H1 (cell line): Measurements from ENCODE around the gene POU2AF3. TPM values are rescaled to one million over a fixed set of nuclear protein-coding genes. Genes with fewer than 3 reads are reported as not detected.

ENCODE experiments used
- CTCF ChIA-PET: fragments of 300-600 bp; sonication (Branson Sonifier 250); formaldehyde crosslinking; loops from one replicate; lab custom pipeline; 2021; ENCODE audit not compliant: partially characterized antibody; lab: Charles Lee
- POLR2A ChIA-PET: fragments of 300-600 bp; sonication (Branson Sonifier 250); formaldehyde crosslinking; loops from one replicate; lab custom pipeline; 2021; ENCODE audit warnings: inconsistent platforms; ENCODE audit not compliant: partially characterized antibody; lab: Charles Lee
- DNase-seq, 2 experiments: peaks; one replicate each; pipeline versions ENCODE4 v3.0.0 to v3.0.0-alpha.2; 2010 to 2022; ENCODE audit warnings: low spot score in 2 of 2, low read depth in 1 of 2, mixed read lengths in 1 of 2
- FAIRE-seq: peaks from 2 replicates; lab custom pipeline; 2011; peaks lifted over from hg19 to GRCh38; lab: Jason Lieb, UNC
- H2AFZ ChIP-seq: 2 replicates; pipeline ENCODE4 v1.8.1; 2012; ENCODE audit warnings: low read length, inconsistent platforms
- H2AK5ac ChIP-seq: 2 replicates; pipeline ENCODE4 v1.6.1; 2013; ENCODE audit warnings: low read depth, low read length
- H2BK120ac ChIP-seq: replicated peaks from 2 replicates; pipeline ENCODE3; 2013; ENCODE audit warnings: low read depth, low read length, inconsistent platforms
- H2BK12ac ChIP-seq: 2 replicates; pipeline ENCODE4 v1.6.1; 2013; ENCODE audit warnings: low read depth, low read length
- H2BK15ac ChIP-seq: 2 replicates; pipeline ENCODE4 v1.6.1; 2013; ENCODE audit warnings: low read length
- H2BK20ac ChIP-seq: 2 replicates; pipeline ENCODE4 v1.6.1; 2013; ENCODE audit warnings: low read length
- H2BK5ac ChIP-seq: 2 replicates; pipeline ENCODE4 v1.6.1; 2013; ENCODE audit warnings: low read depth, low read length
- H3K14ac ChIP-seq: 2 replicates; pipeline ENCODE4 v1.6.1; 2013; ENCODE audit warnings: inconsistent platforms; ENCODE audit not compliant: insufficient read length
- H3K18ac ChIP-seq: 2 replicates; pipeline ENCODE4 v1.6.1; 2013; ENCODE audit warnings: low read length; ENCODE audit errors: extremely low read depth
- H3K23ac ChIP-seq: 2 replicates; pipeline ENCODE4 v1.6.1; 2013; ENCODE audit warnings: inconsistent platforms; ENCODE audit not compliant: insufficient read length
- H3K23me2 ChIP-seq: 2 replicates; pipeline ENCODE4 v1.6.1; 2013; ENCODE audit warnings: low read depth, low read length
- H3K27ac ChIP-seq: 2 replicates; pipeline ENCODE4 v1.6.1; 2011; ENCODE audit warnings: low read depth, low read length, inconsistent platforms
- H3K27me3 ChIP-seq, 4 experiments: replicated peaks in 1 of 4; 1 replicate in 1 of 4; 2 replicates in 3 of 4; pipeline versions ENCODE4 v1.6.1 to v1.8.1; 2011 to 2013; ENCODE audit warnings: low read length in 3 of 4, mild to moderate bottlenecking in 3 of 4, inconsistent platforms in 2 of 4, mixed read lengths in 2 of 4, moderate library complexity in 1 of 4; ENCODE audit not compliant: control insufficient read depth in 3 of 4, insufficient read depth in 3 of 4; ENCODE audit errors: extremely low read depth in 1 of 4
- H3K36me3 ChIP-seq, 4 experiments: 2 replicates each; pipeline versions ENCODE4 v1.6.1 to v1.8.1; 2011 to 2013; ENCODE audit warnings: mild to moderate bottlenecking in 4 of 4, low read length in 3 of 4, moderate library complexity in 2 of 4, control low read depth in 1 of 4, inconsistent platforms in 1 of 4; ENCODE audit not compliant: insufficient read depth in 4 of 4, control insufficient read depth in 2 of 4
- H3K4ac ChIP-seq: replicated peaks from 2 replicates; pipeline ENCODE3; 2013; ENCODE audit warnings: low read length, low read depth, mixed read lengths, inconsistent platforms; ENCODE audit not compliant: insufficient read length
- H3K4me1 ChIP-seq, 4 experiments: replicated peaks in 1 of 4; 1 replicate in 1 of 4; 2 replicates in 3 of 4; pipeline versions ENCODE4 v1.6.1 to v1.8.1; 2011 to 2013; ENCODE audit warnings: low read length in 3 of 4, inconsistent platforms in 2 of 4, mixed read lengths in 1 of 4; ENCODE audit not compliant: insufficient read depth in 4 of 4, control insufficient read depth in 3 of 4
- H3K4me2 ChIP-seq, 2 experiments: 2 replicates each; pipeline versions ENCODE4 v1.6.1 to v1.8.1; 2011 to 2013; ENCODE audit warnings: low read depth in 2 of 2, low read length in 2 of 2, control low read depth in 1 of 2, inconsistent platforms in 1 of 2, mild to moderate bottlenecking in 1 of 2; ENCODE audit not compliant: insufficient read depth in 1 of 2
- H3K4me3 ChIP-seq, 4 experiments: fragments of 200-600, 300-600 bp in 1 of 4; sonication (generic), shearing (Covaris generic), sonication (Bioruptor Twin) in 1 of 4; 2 replicates each; pipeline versions ENCODE4 v1.5.1 to v1.8.1; 2011 to 2016; ENCODE audit warnings: low read length in 4 of 4, low read depth in 3 of 4, control low read depth in 2 of 4, inconsistent platforms in 2 of 4, mild to moderate bottlenecking in 2 of 4, mixed read lengths in 1 of 4, moderate library complexity in 1 of 4; ENCODE audit not compliant: insufficient read depth in 2 of 4; ENCODE audit errors: extremely low read depth in 1 of 4
- H3K56ac ChIP-seq: replicated peaks from 2 replicates; pipeline ENCODE3; 2013; ENCODE audit warnings: low read depth, mild to moderate bottlenecking, mixed read lengths, low read length, inconsistent platforms; ENCODE audit not compliant: insufficient read length
- H3K79me1 ChIP-seq: 2 replicates; pipeline ENCODE4 v1.6.1; 2013; ENCODE audit warnings: low read depth, low read length, control low read depth
- H3K79me2 ChIP-seq, 2 experiments: 2 replicates each; pipeline versions ENCODE4 v1.6.1 to v1.8.1; 2012 to 2013; ENCODE audit warnings: low read length in 2 of 2, mild to moderate bottlenecking in 2 of 2, inconsistent platforms in 1 of 2; ENCODE audit not compliant: insufficient read depth in 2 of 2, control insufficient read depth in 1 of 2
- H3K9ac ChIP-seq, 4 experiments: replicated peaks in 1 of 4; 1 replicate in 1 of 4; 2 replicates in 3 of 4; pipeline versions ENCODE4 v1.6.1 to v1.8.1; 2011 to 2013; ENCODE audit warnings: low read depth in 3 of 4, low read length in 3 of 4, control low read depth in 2 of 4, mild to moderate bottlenecking in 2 of 4, moderate library complexity in 2 of 4, inconsistent platforms in 1 of 4; ENCODE audit errors: extremely low read depth in 1 of 4
- H3K9me3 ChIP-seq, 2 experiments: 2 replicates each; pipeline versions ENCODE4 v1.6.1 to v1.8.1; 2012 to 2013; ENCODE audit warnings: mild to moderate bottlenecking in 2 of 2, moderate library complexity in 2 of 2, control low read depth in 1 of 2, inconsistent platforms in 1 of 2, low read depth in 1 of 2, low read length in 1 of 2, mixed read lengths in 1 of 2; ENCODE audit not compliant: insufficient read depth in 2 of 2
- H4K20me1 ChIP-seq, 2 experiments: replicated peaks in 1 of 2; 2 replicates each; pipeline versions ENCODE3 to v1.8.1; 2011 to 2013; ENCODE audit warnings: inconsistent platforms in 2 of 2, low read length in 2 of 2, mild to moderate bottlenecking in 1 of 2; ENCODE audit not compliant: insufficient read depth in 2 of 2, control insufficient read depth in 1 of 2
- H4K5ac ChIP-seq: 2 replicates; pipeline ENCODE4 v1.6.1; 2013; ENCODE audit warnings: low read length, low read depth, mixed read lengths, inconsistent platforms; ENCODE audit not compliant: insufficient read length
- H4K8ac ChIP-seq: 2 replicates; pipeline ENCODE4 v1.8.0; 2013; ENCODE audit warnings: mild to moderate bottlenecking, moderate library complexity, low read length, inconsistent platforms; ENCODE audit not compliant: insufficient read depth; ENCODE audit errors: extremely low read depth
- H4K91ac ChIP-seq: replicated peaks from 2 replicates; pipeline ENCODE3; 2013; ENCODE audit warnings: low read length, mixed read lengths, inconsistent platforms; ENCODE audit not compliant: insufficient read length
- ATF3 ChIP-seq: IDR thresholded peaks from 2 replicates; pipeline ENCODE4 v1.6.1; 2011; ENCODE audit warnings: low read depth, mild to moderate bottlenecking, low read length; ENCODE audit not compliant: insufficient read depth
- GABPA ChIP-seq: IDR thresholded peaks from 2 replicates; pipeline ENCODE4 v1.6.1; 2011; ENCODE audit warnings: mild to moderate bottlenecking, low read length, moderate library complexity, borderline replicate concordance; ENCODE audit not compliant: insufficient read depth
- GTF2F1 ChIP-seq: IDR thresholded peaks from 2 replicates; pipeline ENCODE4 v1.6.1; 2012; ENCODE audit warnings: low read depth, low read length, improper control_type of control experiment, borderline replicate concordance
- HDAC2 ChIP-seq, 2 experiments: fragments of 300-600 bp in 1 of 2; sonication (generic) in 1 of 2; IDR thresholded peaks; 2 replicates each; pipeline ENCODE4 v1.6.1; 2011 to 2012; ENCODE audit warnings: low read depth in 2 of 2, low read length in 2 of 2, mild to moderate bottlenecking in 2 of 2, moderate library complexity in 2 of 2, borderline replicate concordance in 1 of 2, inconsistent platforms in 1 of 2
- KDM1A ChIP-seq: fragments of 200-600, 300-600 bp; sonication (generic); IDR thresholded peaks from 2 replicates; pipeline ENCODE4 v1.7.1; 2016; ENCODE audit warnings: mild to moderate bottlenecking, low read length, borderline replicate concordance
- PHF8 ChIP-seq: fragments of 200-600 bp; sonication (generic); conservative IDR thresholded peaks from 2 replicates; pipeline ENCODE4 v1.7.1; 2012; ENCODE audit warnings: low read depth, mild to moderate bottlenecking, inconsistent platforms, low read length, moderate library complexity
- RFX5 ChIP-seq: IDR thresholded peaks from 2 replicates; pipeline ENCODE4 v1.6.1; 2011; ENCODE audit warnings: low read depth, low read length, improper control_type of control experiment, borderline replicate concordance
- SAP30 ChIP-seq: fragments of 300-600 bp; sonication (generic); IDR thresholded peaks from 2 replicates; pipeline ENCODE4 v1.7.1; 2012; ENCODE audit warnings: low read length, moderate library complexity, mild to moderate bottlenecking, inconsistent platforms; ENCODE audit not compliant: insufficient read depth, insufficient replicate concordance
- ZNF274 ChIP-seq: IDR thresholded peaks from 2 replicates; pipeline ENCODE4 v1.7.0; 2012; ENCODE audit warnings: low read length, borderline replicate concordance; ENCODE audit errors: extremely low read depth
- WGBS, 2 experiments: shearing (Covaris generic) in 1 of 2; methylation state at CpG; one replicate each; pipeline versions ENCODE4 v1.1.6 to v1.1.7; 2013 to 2015; ENCODE audit warnings: low lambda C conversion rate in 2 of 2, mixed read lengths in 2 of 2, inconsistent platforms in 1 of 2, low coverage in 1 of 2, missing lambda C conversion rate in 1 of 2; ENCODE audit not compliant: insufficient replicate concordance in 2 of 2, insufficient coverage in 1 of 2, insufficient read length in 1 of 2; ENCODE audit errors: extremely low coverage in 1 of 2, missing lambda C conversion rate in 1 of 2; 5-methylcytosine and 5-hydroxymethylcytosine counted together
- polyA plus RNA-seq, 7 experiments: library from polyadenylated mRNA; depleted of rRNA in 3 of 7; stranded (reverse) in 5 of 7; unstranded in 2 of 7; fragments of >200 nt in 5 of 7; fragments of 200-250 nt in 2 of 7; gene quantifications; 1 replicate in 5 of 7; 2 replicates in 1 of 7; 4 replicates in 1 of 7; pipeline versions ENCODE4 v1.2.1 to v1.2.3, GENCODE V29; 2011 to 2013; ENCODE audit warnings: missing spikeins in 2 of 7, mixed read lengths in 2 of 7
- total RNA-seq: library from RNA; stranded (reverse); fragmentation: NEBNext Ultra II Directional; extraction: Animal tissue kit (Norgen Biotek cat#: 25700); gene quantifications from 2 replicates; pipeline ENCODE4 v1.2.1, GENCODE V29; 2021

Gene POU2AF3
- total and polyA plus RNA-seq, 2 of the 8 experiments (the other 6 are each of a cell fraction or from before 2014, with no cell fraction given), result 1.2 to 5.7 TPM

- Histone ChIP-seq H3K56ac (no peak overlapping the region), H3K23me2 (peaks cover 4% of the 10 kb centered on the region; the same call in 1 of the 2 replicates), H3K27me3 (no peaks in the 10 kb centered on the region), H2BK12ac (no peak overlapping the region), H3K4me3 (no peak overlapping the region), H3K79me2 (no peaks in the 10 kb centered on the region), H3K9ac (no peak overlapping the region), H3K27ac (no peak overlapping the region), H2AFZ (no peak overlapping the region), H3K9me3 (no peaks in the 10 kb centered on the region), H2BK15ac (no peak overlapping the region), H4K20me1 (peaks cover 0 to 4% of the 10 kb centered on the region in 2 experiments), H3K18ac (no peak overlapping the region), H2BK120ac (no peak overlapping the region), H3K4me2 (no peak overlapping the region), H3K79me1 (no peaks in the 10 kb centered on the region), H2BK5ac (no peak overlapping the region), H4K8ac (no peak overlapping the region), H3K23ac (no peak overlapping the region), H2AK5ac (no peak overlapping the region), H3K4ac (no peak overlapping the region), H3K14ac (no peak overlapping the region), H3K36me3 (no peaks in the 10 kb centered on the region), H4K5ac (no peak overlapping the region), H3K4me1 (no peaks in the 10 kb centered on the region), H2BK20ac (no peak overlapping the region), H4K91ac (no peak overlapping the region)
- ChIA-PET CTCF (interaction anchor here (0.7 to 1.8 kb wide), 5 partner anchors 14 to 66 kb away, joined by 3 to 6 read pairs (median 3); no protein-coding TSS in a partner anchor), POLR2A (no interaction called here)
- 85% methylated on average over 3 of the region's 3 CpGs; no CpG with 5 or more reads in 1 of the 2 experiments for WGBS, 2 experiments
- DNase-seq (no peak), FAIRE-seq (no peak)
- no peak for TF ChIP-seq SAP30
- no peak for TF ChIP-seq KDM1A
- no peak for TF ChIP-seq ZNF274
- no peak for TF ChIP-seq ATF3
- no peak for TF ChIP-seq GTF2F1
- TF ChIP-seq PHF8, result no peak
- no peak for TF ChIP-seq HDAC2 (IDR thresholded peaks at IDR 0.05; ENCODE audit: borderline replicate concordance in 1 of 2, low read depth in 2 of 2, low read length in 2 of 2)
- TF ChIP-seq RFX5, result no peak
- no peak for TF ChIP-seq GABPA
Observed at GRCh38 chr11:111356660-111357048, 58.3 kb downstream of the POU2AF3 start.
